Measurements from ENCODE around the gene P2RY1. TPM values are rescaled to one million over a fixed set of nuclear protein-coding genes. Genes with fewer than 3 reads are reported as not detected.
"Not testable (repeated sequence)": the region's sequence is repeated elsewhere in the genome, so short reads cannot be mapped to it uniquely, and the experiment has no call there.

The P2RY1 gene
- total and polyA plus RNA-seq, 5 donors from 2014 or later = 0.08 to 0.57 (median 0.11) TPM; not detected in 1

DNA sequence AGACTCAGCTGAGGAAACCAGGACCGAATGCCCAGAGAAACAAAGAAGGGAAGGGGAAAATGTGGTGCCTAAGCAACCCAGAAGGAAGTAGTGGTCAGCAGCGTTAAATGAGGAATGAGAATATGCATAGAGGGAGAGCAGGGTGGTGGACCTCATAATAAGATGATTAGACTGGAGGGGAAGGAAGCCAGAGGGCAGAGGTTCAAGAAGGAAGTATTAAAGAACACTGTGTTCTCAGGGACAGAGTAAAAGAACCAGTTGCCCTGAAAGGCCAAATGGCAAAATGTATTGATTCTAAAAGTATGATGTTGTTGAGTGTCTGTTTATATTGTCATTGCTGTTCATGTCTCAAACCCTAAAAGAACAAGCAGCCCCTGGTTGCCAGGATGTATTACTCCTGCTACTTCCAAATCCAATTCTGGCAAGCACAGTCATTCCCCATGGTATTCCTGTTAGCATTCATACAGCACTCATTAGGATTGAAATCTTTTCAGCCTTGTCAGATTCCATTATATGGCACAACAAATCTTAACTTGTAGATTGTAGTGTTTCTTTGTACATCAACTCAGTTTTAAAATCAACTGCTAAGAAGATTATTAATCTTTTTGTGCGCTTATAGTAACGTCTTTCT, 23.4 kb downstream of the P2RY1 start:
- DNase-seq = no peak
- Histone ChIP-seq H3K27me3 (ENCODE audit: control insufficient read depth, insufficient read depth, low read length) (peaks cover 1% of the 10 kb centered on the region), H3K9me3 (ENCODE audit: control insufficient read depth in 2 of 2, low read length in 2 of 2) (no peaks in the 10 kb centered on the region), H3K36me3 (ENCODE audit: control insufficient read depth, insufficient read depth, low read length) (no peaks in the 10 kb centered on the region), H3K27ac (ENCODE audit: insufficient read depth, low read length, poor library complexity, severe bottlenecking) (no peak overlapping the region), H3K4me1 (ENCODE audit: control insufficient read depth, insufficient read depth, low read length, poor library complexity, severe bottlenecking) (no peaks in the 10 kb centered on the region), H3K4me3 (ENCODE audit: low read depth, low read length) (no peak overlapping the region)
- Mint-ChIP-seq H3K36me3 (no peaks in the 10 kb centered on the region), H3K9me3 (peaks cover 0 to 4% (median 0%) of the 10 kb centered on the region in 7 donors), H3K4me1 (no peaks in the 10 kb centered on the region), H3K27me3 (no peaks in the 10 kb centered on the region), H3K27ac (no peak overlapping the region), H3K4me3 (no peak overlapping the region)
- ATAC-seq (ENCODE audit: low read depth in 2 of 2) = no peak

DNA sequence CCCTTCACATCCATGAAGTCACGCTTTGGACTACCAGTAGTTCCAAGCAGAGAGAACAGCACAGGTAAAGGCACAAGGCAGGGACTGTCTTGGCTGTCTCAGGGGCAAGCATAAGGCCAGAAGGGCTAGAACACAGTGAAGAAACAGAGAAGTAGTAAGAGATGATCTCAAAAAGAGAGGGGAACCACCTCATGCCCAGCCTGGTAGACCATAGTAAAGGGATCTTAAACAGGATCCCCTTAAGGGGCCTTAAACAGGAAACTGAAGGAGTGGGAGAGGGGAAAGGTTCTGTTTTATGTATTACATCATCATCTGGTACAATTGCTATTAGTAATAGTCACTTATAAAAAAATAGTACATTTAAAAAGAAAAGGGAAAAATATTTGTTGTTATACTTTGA, 25.8 kb downstream of the P2RY1 start:
- Mint-ChIP-seq H3K4me1 (no peaks in the 10 kb centered on the region), H3K36me3 (no peaks in the 10 kb centered on the region), H3K27ac (no peak overlapping the region), H3K4me3 (no peak overlapping the region), H3K9me3 (peaks cover 0 to 4% (median 0%) of the 10 kb centered on the region in 7 donors), H3K27me3 (no peaks in the 10 kb centered on the region)
- Histone ChIP-seq H3K4me3 (ENCODE audit: low read depth, low read length) (no peak overlapping the region), H3K36me3 (ENCODE audit: control insufficient read depth, insufficient read depth, low read length) (no peaks in the 10 kb centered on the region), H3K27me3 (ENCODE audit: control insufficient read depth, insufficient read depth, low read length) (no peaks in the 10 kb centered on the region), H3K9me3 (ENCODE audit: control insufficient read depth in 2 of 2, low read length in 2 of 2) (no peaks in the 10 kb centered on the region), H3K27ac (ENCODE audit: insufficient read depth, low read length, poor library complexity, severe bottlenecking) (no peak overlapping the region), H3K4me1 (ENCODE audit: control insufficient read depth, insufficient read depth, low read length, poor library complexity, severe bottlenecking) (no peaks in the 10 kb centered on the region)
- no peak for ATAC-seq (ENCODE audit: low read depth in 2 of 2)
- DNase-seq = no peak

DNA sequence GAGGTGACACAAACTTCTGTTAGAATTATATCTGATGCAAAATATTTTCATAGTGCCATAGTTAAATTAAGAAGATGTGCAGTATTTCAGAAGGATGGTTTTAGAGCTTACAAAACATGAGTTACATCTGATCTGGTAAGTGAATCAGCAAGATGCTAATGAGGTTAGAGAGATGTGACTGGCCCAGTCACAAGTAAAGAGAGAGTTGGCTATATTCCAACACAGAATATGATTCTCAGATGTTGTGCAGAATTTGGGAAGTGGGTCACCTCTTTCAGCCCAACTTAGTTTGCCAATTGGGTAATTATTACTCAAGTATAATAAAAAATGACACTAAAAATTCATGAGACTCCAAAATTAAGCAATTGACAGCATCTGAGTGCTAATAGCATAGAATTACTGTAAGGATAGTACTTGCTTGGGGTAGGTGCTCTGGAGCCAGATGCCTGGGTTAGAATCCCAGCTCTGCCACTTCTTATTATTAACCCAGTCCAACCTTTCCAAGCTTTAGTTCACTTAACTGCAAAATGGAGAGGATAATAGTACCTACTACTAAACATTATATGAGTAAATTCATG, 30.8 kb downstream of the P2RY1 start:
- ATAC-seq (ENCODE audit: low read depth in 2 of 2) = no peak
- H3K9me3 Mint-ChIP-seq = peaks cover 0 to 1% (median 0%) of the 10 kb centered on the region in 7 donors

DNA sequence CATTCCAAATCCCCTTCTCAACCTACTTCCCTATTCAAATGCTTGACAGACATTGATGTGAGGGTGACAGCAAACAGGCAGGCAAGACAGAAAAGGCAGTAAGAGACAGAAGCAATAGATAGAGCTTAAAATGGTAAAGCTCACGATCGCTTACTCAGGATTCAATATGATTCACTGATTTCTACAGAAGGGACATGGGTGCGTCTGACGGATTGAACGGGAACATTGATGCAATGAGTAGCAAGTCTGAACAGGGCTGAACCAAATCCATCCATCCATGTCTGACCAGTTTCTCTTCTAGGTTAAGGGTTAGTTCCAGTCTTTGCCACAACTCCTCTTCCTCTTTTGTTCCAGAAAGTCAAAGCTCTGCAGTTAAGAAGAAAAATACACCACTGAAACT, 35.1 kb downstream of the P2RY1 start:
- no peaks in the 10 kb centered on the region for H3K36me3 ChIP-seq (ENCODE audit: control insufficient read depth, insufficient read depth, low read length)
- H3K4me1 Mint-ChIP-seq = no peaks in the 10 kb centered on the region
- ATAC-seq (ENCODE audit: low read depth in 2 of 2) = no peak

More for the DNA sequence above, 30.8 kb downstream of the P2RY1 start:
- DNase-seq = no peak
- Mint-ChIP-seq H3K4me3 (no peak overlapping the region), H3K27me3 (no peaks in the 10 kb centered on the region), H3K4me1 (no peaks in the 10 kb centered on the region), H3K27ac (no peak overlapping the region), H3K36me3 (no peaks in the 10 kb centered on the region)
- no peak overlapping the region for H3K4me3 ChIP-seq (ENCODE audit: low read depth, low read length)
- H3K4me1 ChIP-seq (ENCODE audit: control insufficient read depth, insufficient read depth, low read length, poor library complexity, severe bottlenecking) = no peaks in the 10 kb centered on the region
- no peaks in the 10 kb centered on the region for H3K27me3 ChIP-seq (ENCODE audit: control insufficient read depth, insufficient read depth, low read length)
- no peaks in the 10 kb centered on the region for H3K36me3 ChIP-seq (ENCODE audit: control insufficient read depth, insufficient read depth, low read length)
- no peak overlapping the region for H3K27ac ChIP-seq (ENCODE audit: insufficient read depth, low read length, poor library complexity, severe bottlenecking)
- H3K9me3 ChIP-seq (ENCODE audit: control insufficient read depth in 2 of 2, low read length in 2 of 2) = no peaks in the 10 kb centered on the region

DNA sequence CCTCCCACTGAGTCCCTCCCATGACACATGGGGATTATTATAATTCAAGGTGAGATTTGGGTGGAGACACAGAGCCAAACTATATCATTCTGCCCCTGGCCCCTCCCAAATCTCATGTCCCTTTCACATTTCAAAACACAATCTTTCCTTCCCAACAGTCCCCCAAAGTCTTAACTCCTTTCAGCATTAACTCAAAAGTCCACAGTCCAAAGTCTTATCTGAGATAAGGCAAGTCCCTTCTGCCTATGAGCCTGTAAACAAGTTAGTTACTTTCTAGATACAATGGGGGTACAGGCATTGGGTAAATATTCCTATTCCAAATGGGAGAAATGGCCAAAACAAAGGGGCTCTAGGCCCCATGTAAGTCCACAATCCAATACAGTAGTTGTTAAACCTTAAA, 38.4 kb downstream of the P2RY1 start:
- not testable (repeated sequence) for H3K4me3 ChIP-seq (ENCODE audit: low read depth, low read length); H3K27me3 Mint-ChIP-seq; H3K27ac ChIP-seq (ENCODE audit: insufficient read depth, low read length, poor library complexity, severe bottlenecking); H3K9me3 ChIP-seq (ENCODE audit: control insufficient read depth in 2 of 2, low read length in 2 of 2); DNase-seq; H3K4me1 ChIP-seq (ENCODE audit: control insufficient read depth, insufficient read depth, low read length, poor library complexity, severe bottlenecking); H3K4me1 Mint-ChIP-seq; H3K36me3 ChIP-seq (ENCODE audit: control insufficient read depth, insufficient read depth, low read length); H3K9me3 Mint-ChIP-seq; H3K27me3 ChIP-seq (ENCODE audit: control insufficient read depth, insufficient read depth, low read length); H3K4me3 Mint-ChIP-seq; H3K36me3 Mint-ChIP-seq; H3K27ac Mint-ChIP-seq; ATAC-seq (ENCODE audit: low read depth in 2 of 2)

More for the DNA sequence above, 35.1 kb downstream of the P2RY1 start:
- H3K27me3 Mint-ChIP-seq = no peaks in the 10 kb centered on the region
- no peaks in the 10 kb centered on the region for H3K27me3 ChIP-seq (ENCODE audit: control insufficient read depth, insufficient read depth, low read length)
- peaks cover 0 to 5% (median 0%) of the 10 kb centered on the region in 7 donors for H3K9me3 Mint-ChIP-seq
- H3K27ac ChIP-seq (ENCODE audit: insufficient read depth, low read length, poor library complexity, severe bottlenecking) = no peak overlapping the region
- H3K36me3 Mint-ChIP-seq = no peaks in the 10 kb centered on the region
- no peaks in the 10 kb centered on the region for H3K4me1 ChIP-seq (ENCODE audit: control insufficient read depth, insufficient read depth, low read length, poor library complexity, severe bottlenecking)
- no peaks in the 10 kb centered on the region for H3K9me3 ChIP-seq (ENCODE audit: control insufficient read depth in 2 of 2, low read length in 2 of 2)
- DNase-seq = no peak
- H3K4me3 ChIP-seq (ENCODE audit: low read depth, low read length) = no peak overlapping the region
- H3K27ac Mint-ChIP-seq = no peak overlapping the region
- no peak overlapping the region for H3K4me3 Mint-ChIP-seq

DNA sequence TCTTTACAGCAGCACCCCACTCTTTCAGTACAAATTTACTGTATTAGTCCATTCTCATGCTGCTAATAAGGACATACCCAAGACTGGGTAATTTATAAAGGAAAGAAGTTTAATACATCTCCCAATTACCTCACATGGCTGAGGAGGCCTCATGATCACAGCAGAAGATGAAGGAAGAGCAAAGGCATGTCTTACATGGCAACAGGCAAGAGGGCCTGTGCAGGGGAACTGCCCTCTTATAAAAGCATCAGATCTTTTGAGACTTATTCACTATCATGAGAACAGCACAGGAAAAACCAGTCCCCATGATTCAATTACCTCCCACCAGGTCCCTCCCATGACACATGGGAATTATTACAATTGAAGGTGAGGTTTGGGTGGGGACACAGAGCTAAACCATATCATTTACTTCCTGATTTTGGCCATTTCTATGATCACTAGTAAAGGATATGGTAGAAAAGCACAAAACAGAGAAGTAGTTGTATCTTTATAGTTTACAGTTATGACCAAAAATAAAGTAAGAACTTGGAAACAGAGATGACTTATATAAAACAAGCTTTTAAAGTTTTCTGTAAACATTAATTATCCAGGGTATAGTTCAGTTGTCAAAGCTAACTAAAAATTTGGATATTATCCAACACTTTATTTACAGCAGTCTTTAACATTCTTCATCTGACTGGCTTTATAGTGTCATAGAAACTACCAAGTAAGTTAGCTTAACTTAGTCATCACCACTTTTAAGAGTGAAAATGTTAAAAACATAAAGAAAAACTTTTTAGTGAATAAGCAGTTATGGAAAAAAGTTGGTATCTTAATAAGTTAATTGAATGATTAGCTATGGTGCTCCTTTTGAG, 40.2 kb downstream of the P2RY1 start:
- no peaks in the 10 kb centered on the region for H3K4me1 Mint-ChIP-seq
- Histone ChIP-seq H3K4me1 (ENCODE audit: control insufficient read depth, insufficient read depth, low read length, poor library complexity, severe bottlenecking) (no peaks in the 10 kb centered on the region), H3K27me3 (ENCODE audit: control insufficient read depth, insufficient read depth, low read length) (no peaks in the 10 kb centered on the region), H3K4me3 (ENCODE audit: low read depth, low read length) (no peak overlapping the region), H3K27ac (ENCODE audit: insufficient read depth, low read length, poor library complexity, severe bottlenecking) (no peak overlapping the region), H3K36me3 (ENCODE audit: control insufficient read depth, insufficient read depth, low read length) (no peaks in the 10 kb centered on the region), H3K9me3 (ENCODE audit: control insufficient read depth in 2 of 2, low read length in 2 of 2) (no peaks in the 10 kb centered on the region)
- no peak overlapping the region for H3K4me3 Mint-ChIP-seq
- no peaks in the 10 kb centered on the region for H3K36me3 Mint-ChIP-seq
- H3K27ac Mint-ChIP-seq = no peak overlapping the region
- ATAC-seq (ENCODE audit: low read depth in 2 of 2) = no peak
- DNase-seq = no peak
- peaks cover 0 to 7% (median 0%) of the 10 kb centered on the region in 7 donors for H3K9me3 Mint-ChIP-seq
- no peaks in the 10 kb centered on the region for H3K27me3 Mint-ChIP-seq

DNA sequence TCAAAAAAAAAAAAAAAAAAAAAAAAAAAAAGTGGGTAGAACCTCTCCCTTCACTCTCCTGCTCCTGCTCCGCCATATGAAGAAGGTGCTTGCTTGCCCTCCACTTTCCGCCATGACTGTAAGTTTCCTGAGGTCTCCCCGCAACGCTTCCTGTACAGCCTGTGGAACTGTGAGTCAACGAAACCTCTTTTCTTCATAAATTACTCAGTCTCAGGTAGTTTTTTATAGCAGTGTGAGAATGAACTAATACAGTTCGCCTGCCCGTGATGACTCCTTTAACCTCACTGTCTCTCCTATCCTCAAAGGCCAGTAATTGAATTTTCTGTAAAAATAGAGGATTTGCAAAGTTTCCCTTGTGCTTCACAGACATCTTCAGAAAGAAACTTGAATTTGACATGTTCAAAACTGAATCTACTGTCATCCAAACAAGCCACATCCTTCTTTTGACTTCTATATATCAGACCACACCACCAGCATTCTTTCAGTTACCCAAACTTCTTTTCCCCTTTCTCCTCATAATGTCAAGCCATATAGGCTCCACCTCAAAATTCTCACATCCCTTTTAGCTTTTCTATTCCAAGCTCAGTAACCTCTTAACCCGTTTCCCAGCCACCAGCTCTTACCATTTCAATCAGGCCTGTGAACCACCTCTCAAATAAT, 44.3 kb downstream of the P2RY1 start:
- H3K9me3 ChIP-seq (ENCODE audit: control insufficient read depth in 2 of 2, low read length in 2 of 2) = no peaks in the 10 kb centered on the region
- H3K4me1 ChIP-seq (ENCODE audit: control insufficient read depth, insufficient read depth, low read length, poor library complexity, severe bottlenecking) = no peaks in the 10 kb centered on the region
- Mint-ChIP-seq H3K27me3 (no peaks in the 10 kb centered on the region), H3K4me1 (no peaks in the 10 kb centered on the region), H3K27ac (no peak overlapping the region), H3K4me3 (no peak overlapping the region), H3K9me3 (peaks cover 0 to 5% (median 0%) of the 10 kb centered on the region in 7 donors), H3K36me3 (no peaks in the 10 kb centered on the region)
- no peak overlapping the region for H3K4me3 ChIP-seq (ENCODE audit: low read depth, low read length)
- H3K27ac ChIP-seq (ENCODE audit: insufficient read depth, low read length, poor library complexity, severe bottlenecking) = no peak overlapping the region
- no peaks in the 10 kb centered on the region for H3K36me3 ChIP-seq (ENCODE audit: control insufficient read depth, insufficient read depth, low read length)
- H3K27me3 ChIP-seq (ENCODE audit: control insufficient read depth, insufficient read depth, low read length) = peaks cover 3% of the 10 kb centered on the region
- DNase-seq (no peak), ATAC-seq (ENCODE audit: low read depth in 2 of 2) (no peak)
